Measurements from ENCODE around the gene FBXO4.
"Not testable (repeated sequence)": the region's sequence is repeated elsewhere in the genome, so short reads cannot be mapped to it uniquely, and the experiment has no call there.

Gene FBXO4

GRCh38 chr5:41982858-41983257 lies 57.8 kb downstream of the FBXO4 start:
- DNase-seq (ENCODE audit: low read depth): not testable (repeated sequence)

GRCh38 chr5:41983284-41983683 lies 58.2 kb downstream of the FBXO4 start:
- DNase-seq (ENCODE audit: low read depth): no peak

DNA sequence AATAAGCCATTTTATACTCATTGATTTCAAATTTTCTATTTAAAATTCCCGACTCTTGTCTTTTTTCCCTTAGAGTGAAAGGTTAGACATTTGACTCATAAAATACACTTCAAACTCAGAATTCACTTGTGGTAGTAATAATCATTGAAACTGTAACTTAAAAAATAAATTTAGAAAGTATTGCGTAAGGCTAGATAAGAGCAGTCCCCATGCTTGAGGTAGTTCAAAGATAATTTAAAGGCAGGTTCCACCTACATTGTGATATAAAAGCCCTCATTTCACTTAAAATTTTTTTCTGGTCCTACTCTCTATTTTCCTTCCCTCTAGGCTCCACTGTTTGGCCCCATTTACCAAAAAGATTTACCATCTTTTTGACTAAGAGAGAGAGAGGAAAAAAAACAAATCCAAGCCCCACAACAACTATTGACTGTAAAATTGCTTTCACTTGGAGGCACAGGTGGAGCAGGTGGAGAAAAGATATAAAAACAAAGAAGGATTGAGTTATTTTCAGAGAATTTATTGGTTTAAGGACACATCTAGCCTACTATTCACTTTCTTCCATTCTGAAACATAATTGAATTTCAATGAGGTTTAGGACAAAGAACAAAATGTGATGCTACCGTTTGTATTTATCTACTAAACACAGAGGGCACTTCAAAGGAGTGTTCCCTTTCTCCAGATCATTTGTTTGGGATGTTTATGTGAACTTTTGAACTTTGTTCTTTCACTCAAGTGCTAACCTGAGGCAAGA lies 61.0 kb downstream of the FBXO4 start:
- no peak for DNase-seq (ENCODE audit: low read depth)

Data from stimulated activated CD8-positive, alpha-beta memory T cell treated with anti-CD3 and anti-CD28 coated beads, Interleukin-4, amount 100 ng/mL, for 24 hours (primary cell).